ENCODE results near the gene RABGEF1.
"Not testable (repeated sequence)": the region's sequence is repeated elsewhere in the genome, so short reads cannot be mapped to it uniquely, and the experiment has no call there.

Gene RABGEF1

GRCh38 chr7:66766041-66766440 lies 25.5 kb downstream of the RABGEF1 start:
- H3K4me3 ChIP-seq (ENCODE audit: low read depth, low read length): no peak overlapping the region
- in situ Hi-C loops (cut with HindIII; ENCODE audit: low sequenced_read_pairs): no loop called here
- no peak for TF ChIP-seq CTCF (IDR thresholded peaks at IDR 0.05; ENCODE audit: low read depth, low read length, missing control alignments)
- DNase-seq (ENCODE audit: low read depth): no peak

- in situ Hi-C loops (cut with HindIII; ENCODE audit: low sequenced_read_pairs); H3K4me3 ChIP-seq (ENCODE audit: low read depth, low read length); DNase-seq (ENCODE audit: low read depth): not testable (repeated sequence)
Measured at GRCh38 chr7:66767486-66767885, 27.0 kb downstream of the RABGEF1 start.

GRCh38 chr7:66768865-66769832 lies 28.6 kb downstream of the RABGEF1 start:
- DNase-seq (ENCODE audit: low read depth): no peak
- TF ChIP-seq CTCF (IDR thresholded peaks at IDR 0.05; ENCODE audit: low read depth, low read length, missing control alignments): no peak
- in situ Hi-C loops (cut with HindIII; ENCODE audit: low sequenced_read_pairs): no loop called here
- H3K4me3 ChIP-seq (ENCODE audit: low read depth, low read length): no peak overlapping the region

- H3K4me3 ChIP-seq (ENCODE audit: low read depth, low read length): no peak overlapping the region
- DNase-seq (ENCODE audit: low read depth): no peak
- no peak for TF ChIP-seq CTCF (IDR thresholded peaks at IDR 0.05; ENCODE audit: low read depth, low read length, missing control alignments)
- in situ Hi-C loops (cut with HindIII; ENCODE audit: low sequenced_read_pairs): no loop called here
Measured at GRCh38 chr7:66769833-66770512, 29.4 kb downstream of the RABGEF1 start.

- no peak for TF ChIP-seq CTCF (IDR thresholded peaks at IDR 0.05; ENCODE audit: low read depth, low read length, missing control alignments)
- DNase-seq (ENCODE audit: low read depth): no peak
- no peak overlapping the region for H3K4me3 ChIP-seq (ENCODE audit: low read depth, low read length)
- in situ Hi-C loops (cut with HindIII; ENCODE audit: low sequenced_read_pairs): no loop called here
Measured at GRCh38 chr7:66771795-66772194, 31.3 kb downstream of the RABGEF1 start.

GRCh38 chr7:66773744-66774143 lies 33.2 kb downstream of the RABGEF1 start:
- DNase-seq (ENCODE audit: low read depth); H3K4me3 ChIP-seq (ENCODE audit: low read depth, low read length); in situ Hi-C loops (cut with HindIII; ENCODE audit: low sequenced_read_pairs): not testable (repeated sequence)

GRCh38 chr7:66776383-66776782 lies 35.9 kb downstream of the RABGEF1 start:
- in situ Hi-C loops (cut with HindIII; ENCODE audit: low sequenced_read_pairs); H3K4me3 ChIP-seq (ENCODE audit: low read depth, low read length); DNase-seq (ENCODE audit: low read depth): not testable (repeated sequence)

GRCh38 chr7:66776800-66777442 lies 36.4 kb downstream of the RABGEF1 start:
- TF ChIP-seq CTCF (IDR thresholded peaks at IDR 0.05; ENCODE audit: low read depth, low read length, missing control alignments): no peak

More at GRCh38 chr7:66776800-66777442, 36.4 kb downstream of the RABGEF1 start:
- in situ Hi-C loops (cut with HindIII; ENCODE audit: low sequenced_read_pairs): no loop called here
- no peak for DNase-seq (ENCODE audit: low read depth)
- H3K4me3 ChIP-seq (ENCODE audit: low read depth, low read length): no peak overlapping the region

Measured in astrocyte of the cerebellum (primary cell).